OCI-LY7 (cell line): ENCODE measurements around the gene THSD8. TPM values are rescaled to one million over a fixed set of nuclear protein-coding genes. Genes with fewer than 3 reads are reported as not detected.
A peak's percentile ranks its signal among the peaks of the same experiment; 100 is the strongest.

Experiments
- BruUV-seq: library from RNA; stranded (reverse); fragments of 400-500 nt; replicated peaks from 2 replicates; lab custom pipeline; 2021; lab: Mats Ljungman, UMichigan
- CTCF ChIA-PET: fragments of 300-600 bp; sonication (Branson Sonifier 250); formaldehyde crosslinking; loops from one replicate; lab custom pipeline; 2022; ENCODE audit warnings: antibody characterized with exemption; ENCODE audit not compliant: unreplicated experiment; lab: Charles Lee
- POLR2A ChIA-PET: fragments of 300-600 bp; sonication (Branson Sonifier 250); formaldehyde crosslinking; loops from one replicate; lab custom pipeline; 2022; ENCODE audit warnings: antibody characterized with exemption; lab: Charles Lee
- DNase-seq: peaks from one replicate; pipeline ENCODE4 v3.0.0-alpha.2; 2015; ENCODE audit warnings: low spot score
- H2AFZ ChIP-seq: fragments of 200-600 bp; sonication (generic), shearing (Covaris generic); 2 replicates; pipeline ENCODE4 v1.6.1; 2014; ENCODE audit warnings: mild to moderate bottlenecking, antibody characterized with exemption, low read length, moderate library complexity
- H3K27ac ChIP-seq: fragments of 200-600 bp; sonication (generic); 2 replicates; pipeline ENCODE4 v1.5.1; 2014; ENCODE audit warnings: mixed run types, low read depth, mild to moderate bottlenecking, moderate library complexity, low read length, inconsistent platforms; ENCODE audit not compliant: poor library complexity, severe bottlenecking
- H3K36me3 ChIP-seq: fragments of 200-600 bp; sonication (generic); 2 replicates; pipeline ENCODE4 v1.6.1; 2014; ENCODE audit warnings: mild to moderate bottlenecking, antibody characterized with exemption, low read length, moderate library complexity, mixed read lengths; ENCODE audit not compliant: insufficient read depth
- H3K4me1 ChIP-seq: fragments of 200-600 bp; sonication (generic); 2 replicates; pipeline ENCODE4 v1.5.1; 2014; ENCODE audit warnings: mild to moderate bottlenecking, low read length; ENCODE audit not compliant: insufficient read depth, poor library complexity, severe bottlenecking
- H3K4me2 ChIP-seq: fragments of 200-600 bp; sonication (generic); 2 replicates; pipeline ENCODE4 v1.6.1; 2014; ENCODE audit warnings: mild to moderate bottlenecking, low read length
- H3K4me3 ChIP-seq: fragments of 200-600 bp; sonication (generic); 2 replicates; pipeline ENCODE4 v1.5.1; 2014; ENCODE audit warnings: mild to moderate bottlenecking, low read depth, low read length; ENCODE audit not compliant: poor library complexity, severe bottlenecking
- H3K79me2 ChIP-seq: fragments of 200-600 bp; sonication (generic); 2 replicates; pipeline ENCODE4 v1.6.1; 2016; ENCODE audit warnings: low read depth, mild to moderate bottlenecking, low read length, moderate library complexity, mixed read lengths; ENCODE audit not compliant: insufficient read depth
- H3K9me2 ChIP-seq: fragments of 200-600 bp; sonication (generic); 2 replicates; pipeline ENCODE4 v1.6.1; 2016; ENCODE audit warnings: mild to moderate bottlenecking, low read length, mixed read lengths; ENCODE audit not compliant: insufficient read depth
- H3K9me3 ChIP-seq: fragments of 200-600 bp; sonication (generic); 2 replicates; pipeline ENCODE4 v1.6.1; 2014; ENCODE audit warnings: mild to moderate bottlenecking, mixed run types, low read length, mixed read lengths
- H4K20me1 ChIP-seq: fragments of 200-600 bp; sonication (generic); 2 replicates; pipeline ENCODE4 v1.6.1; 2014; ENCODE audit warnings: mild to moderate bottlenecking, antibody characterized with exemption, low read length, moderate library complexity, mixed read lengths; ENCODE audit not compliant: insufficient read depth
- CTCF ChIP-seq: fragments of 200-600 bp; sonication (generic); conservative IDR thresholded peaks from 2 replicates; pipeline ENCODE4 v1.5.1; 2014; ENCODE audit warnings: mild to moderate bottlenecking, antibody characterized with exemption, low read length, moderate library complexity, mixed read lengths
- EZH2phosphoT487 ChIP-seq: fragments of 200-600 bp; sonication (generic); IDR thresholded peaks from 2 replicates; pipeline ENCODE4 v1.6.1; 2018; ENCODE audit warnings: low read depth, borderline replicate concordance, mild to moderate bottlenecking, mixed run types, antibody characterized with exemption, low read length, moderate library complexity, mixed read lengths
- intact Hi-C: fragments of 100-400 bp; cut with micrococcal nuclease; formaldehyde crosslinking; loops from one replicate; pipeline ENCODE4 v1.10.0; 2022; ENCODE audit not compliant: unreplicated experiment
- total RNA-seq, 2 experiments: library from RNA; depleted of rRNA in 1 of 2; stranded (reverse); fragments of >200 nt in 1 of 2; shearing (Covaris generic) in 1 of 2; gene quantifications; 2 replicates each; pipeline ENCODE4 v1.2.3, GENCODE V29; 2014 to 2022

THSD8 gene
- total RNA-seq, 2 experiments from 2014 or later = 42.7 TPM; not detected in 1

GRCh38 chr19:12756150-12756883 is 45.6 kb upstream of the THSD8 start:
- no peaks in the 10 kb centered on the region for H3K4me1 ChIP-seq
- no peaks in the 10 kb centered on the region for H3K36me3 ChIP-seq
- H4K20me1 ChIP-seq = no peaks in the 10 kb centered on the region
- ChIA-PET POLR2A (interaction anchor here (0.6 kb wide), 1 partner anchor 13 kb away, joined by 4 read pairs; no protein-coding TSS in a partner anchor), CTCF (no interaction called here)
- no peak overlapping the region for H3K4me3 ChIP-seq
- intact Hi-C loops = loop anchor here (2.0 kb wide), 1 partner anchor 40 kb away; no protein-coding TSS in a partner anchor
- DNase-seq = no peak
- no peak overlapping the region for H3K27ac ChIP-seq
- H3K4me2 ChIP-seq = no peak overlapping the region
- H3K9me2 ChIP-seq = no peaks in the 10 kb centered on the region
- H3K9me3 ChIP-seq = no peaks in the 10 kb centered on the region
- no TSS peak for BruUV-seq
- TF ChIP-seq CTCF = no peak
- no peak for TF ChIP-seq EZH2phosphoT487
- H2AFZ ChIP-seq = no peak overlapping the region
- no peaks in the 10 kb centered on the region for H3K79me2 ChIP-seq

- POLR2A ChIA-PET = no interaction called here
- DNase-seq = peak; percentile 35
- CTCF ChIA-PET = no interaction called here
- intact Hi-C loops = loop anchor here (2.0 kb wide), 1 partner anchor 41 kb away; no protein-coding TSS in a partner anchor
- no TSS peak for BruUV-seq
- H3K4me2 ChIP-seq = no peak overlapping the region
- H3K79me2 ChIP-seq = no peaks in the 10 kb centered on the region
- no peak overlapping the region for H3K27ac ChIP-seq
- H3K4me3 ChIP-seq = no peak overlapping the region
- H2AFZ ChIP-seq = no peak overlapping the region
- TF ChIP-seq CTCF (peak; percentile 82), EZH2phosphoT487 (no peak)
- no peaks in the 10 kb centered on the region for H3K36me3 ChIP-seq
- no peaks in the 10 kb centered on the region for H3K9me2 ChIP-seq
- no peaks in the 10 kb centered on the region for H3K4me1 ChIP-seq
- H3K9me3 ChIP-seq = no peaks in the 10 kb centered on the region
- no peaks in the 10 kb centered on the region for H4K20me1 ChIP-seq
Measured at GRCh38 chr19:12757544-12758274, 44.2 kb upstream of the THSD8 start.
